Activated naive CD4-positive, alpha-beta T cell treated with Interleukin-2 at 50 U/mL for 16 hours (primary cell): ENCODE data around the gene KLF5.
"Not testable (repeated sequence)": the region's sequence is repeated elsewhere in the genome, so short reads cannot be mapped to it uniquely, and the experiment has no call there.

Experiments
- DNase-seq: peaks from one replicate; pipeline ENCODE4 v3.0.0-alpha.2; 2020

The KLF5 gene

DNA sequence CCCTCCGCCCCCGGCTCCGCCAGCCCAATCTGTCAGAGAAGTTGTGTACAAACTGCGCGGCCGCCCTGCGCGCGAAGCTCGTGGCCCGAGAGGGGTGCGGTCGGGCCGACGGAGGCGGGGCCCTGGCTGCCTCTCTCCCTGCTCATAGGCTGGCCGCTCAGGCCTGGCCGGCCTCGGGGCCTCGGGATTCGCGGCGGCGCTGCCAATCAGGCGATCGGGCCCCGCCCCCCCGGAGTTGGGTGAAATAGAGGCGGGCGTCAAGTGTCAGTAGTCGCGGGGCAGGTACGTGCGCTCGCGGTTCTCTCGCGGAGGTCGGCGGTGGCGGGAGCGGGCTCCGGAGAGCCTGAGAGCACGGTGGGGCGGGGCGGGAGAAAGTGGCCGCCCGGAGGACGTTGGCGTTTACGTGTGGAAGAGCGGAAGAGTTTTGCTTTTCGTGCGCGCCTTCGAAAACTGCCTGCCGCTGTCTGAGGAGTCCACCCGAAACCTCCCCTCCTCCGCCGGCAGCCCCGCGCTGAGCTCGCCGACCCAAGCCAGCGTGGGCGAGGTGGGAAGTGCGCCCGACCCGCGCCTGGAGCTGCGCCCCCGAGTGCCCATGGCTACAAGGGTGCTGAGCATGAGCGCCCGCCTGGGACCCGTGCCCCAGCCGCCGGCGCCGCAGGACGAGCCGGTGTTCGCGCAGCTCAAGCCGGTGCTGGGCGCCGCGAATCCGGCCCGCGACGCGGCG lies at the start of gene KLF5:
Gene KLF5 (plus strand): TSS at position 270 of the 724 bp plus-strand sequence. CDS start 323 bp downstream, at position 593.
- DNase-seq, result peak; percentile 97

- no peak for DNase-seq
These were observed 47.1 kb upstream of the KLF5 start for GRCh38 chr13:73011751-73012150.

DNA sequence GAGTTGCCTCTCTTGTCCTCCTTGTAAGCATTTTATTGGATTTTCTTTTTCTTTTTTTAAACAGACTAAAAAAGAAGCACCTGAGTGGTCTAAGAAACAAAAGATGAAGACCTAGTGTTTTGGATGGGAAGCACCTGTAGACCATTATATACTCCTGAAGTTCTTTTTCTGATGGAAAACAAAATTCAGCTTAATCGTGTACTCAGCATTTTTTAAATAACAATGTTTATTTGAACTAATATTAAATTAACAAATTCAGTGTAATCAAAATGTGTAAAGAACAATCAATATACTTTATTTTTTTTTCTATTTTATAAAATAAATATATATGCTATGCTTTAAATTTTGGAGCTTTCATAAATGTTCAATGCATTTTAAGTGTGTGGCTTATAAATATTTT lies 43.0 kb upstream of the KLF5 start:
- no peak for DNase-seq

GRCh38 chr13:73018336-73018735 lies 40.5 kb upstream of the KLF5 start:
- no peak for DNase-seq

DNA sequence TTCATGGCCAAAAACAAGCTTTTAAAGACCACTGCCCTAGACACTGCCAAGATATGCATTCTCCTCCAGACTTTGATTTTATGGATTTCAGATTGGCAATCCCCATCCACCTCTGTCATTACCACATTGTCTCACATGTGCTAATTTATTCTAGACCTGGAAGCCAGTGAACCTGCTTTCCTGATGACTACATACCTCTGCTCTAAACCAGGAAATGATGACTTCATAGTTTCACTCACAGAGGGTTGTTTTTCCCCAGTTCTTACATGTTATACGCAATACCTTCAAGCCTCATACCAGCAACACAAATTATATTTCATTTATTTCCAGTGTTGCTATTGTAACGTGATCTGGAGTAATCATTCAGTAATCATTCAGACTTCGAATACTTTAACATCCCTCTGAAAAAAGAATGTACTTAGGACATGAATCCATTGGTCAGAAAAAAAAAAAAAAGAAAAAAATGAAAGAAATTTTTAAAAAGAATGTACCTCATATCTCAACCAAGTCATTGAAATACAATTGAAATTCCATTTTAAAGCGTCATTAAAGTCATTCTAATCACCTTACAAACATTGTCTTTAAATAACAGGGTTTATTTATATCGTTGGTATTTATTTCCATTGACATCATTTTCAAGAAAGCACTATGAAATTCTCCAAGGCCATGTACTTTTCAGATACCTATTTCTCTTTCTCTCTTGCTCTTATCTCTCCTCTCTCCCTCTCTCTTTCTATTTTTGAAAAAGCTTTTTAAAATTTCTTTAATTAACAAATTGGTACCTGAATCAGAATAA lies 33.4 kb upstream of the KLF5 start:
- no peak for DNase-seq

DNA sequence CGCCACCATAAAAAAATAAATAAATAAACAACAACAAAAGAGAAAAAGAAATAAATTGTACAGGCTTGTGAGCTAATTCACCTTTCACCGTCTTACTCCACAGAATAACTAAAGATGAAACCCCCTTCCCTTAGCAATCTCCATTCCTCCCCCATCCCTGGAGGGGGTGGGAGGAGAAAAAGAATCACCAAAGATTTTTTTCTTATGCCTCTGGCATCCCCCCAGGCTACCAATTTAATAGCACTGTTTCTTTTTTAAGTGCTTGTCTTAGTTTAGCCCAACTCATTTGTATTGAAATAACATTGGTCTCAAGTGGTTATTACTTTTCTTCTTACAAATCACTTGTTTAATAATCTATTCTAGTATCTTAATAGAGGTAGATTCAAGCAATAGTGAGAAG lies 23.9 kb upstream of the KLF5 start:
- DNase-seq, result no peak

- DNase-seq, result no peak
These were observed 23.1 kb upstream of the KLF5 start for GRCh38 chr13:73035660-73036059.

GRCh38 chr13:73036566-73036965 lies 22.2 kb upstream of the KLF5 start:
- DNase-seq, result no peak

DNA sequence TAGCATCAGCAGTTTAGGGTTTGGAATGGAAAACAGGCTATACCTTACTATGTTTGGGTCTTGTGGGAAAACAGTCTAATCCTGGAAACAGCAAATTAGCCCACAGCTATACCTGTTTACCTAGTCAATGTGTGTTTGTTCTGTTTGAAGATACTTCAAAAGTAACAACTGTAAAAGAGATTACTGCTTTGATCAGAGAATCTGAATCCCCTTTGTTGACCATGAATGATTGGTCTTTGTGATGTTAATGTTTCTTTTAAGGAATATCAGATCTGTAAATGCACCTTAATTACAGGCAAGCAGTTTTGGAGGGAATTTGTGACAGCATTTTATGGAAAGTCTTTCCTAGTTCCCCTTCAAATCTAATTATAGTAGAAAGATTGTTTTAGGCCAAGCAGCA lies 20.7 kb upstream of the KLF5 start:
- DNase-seq, result no peak

DNA sequence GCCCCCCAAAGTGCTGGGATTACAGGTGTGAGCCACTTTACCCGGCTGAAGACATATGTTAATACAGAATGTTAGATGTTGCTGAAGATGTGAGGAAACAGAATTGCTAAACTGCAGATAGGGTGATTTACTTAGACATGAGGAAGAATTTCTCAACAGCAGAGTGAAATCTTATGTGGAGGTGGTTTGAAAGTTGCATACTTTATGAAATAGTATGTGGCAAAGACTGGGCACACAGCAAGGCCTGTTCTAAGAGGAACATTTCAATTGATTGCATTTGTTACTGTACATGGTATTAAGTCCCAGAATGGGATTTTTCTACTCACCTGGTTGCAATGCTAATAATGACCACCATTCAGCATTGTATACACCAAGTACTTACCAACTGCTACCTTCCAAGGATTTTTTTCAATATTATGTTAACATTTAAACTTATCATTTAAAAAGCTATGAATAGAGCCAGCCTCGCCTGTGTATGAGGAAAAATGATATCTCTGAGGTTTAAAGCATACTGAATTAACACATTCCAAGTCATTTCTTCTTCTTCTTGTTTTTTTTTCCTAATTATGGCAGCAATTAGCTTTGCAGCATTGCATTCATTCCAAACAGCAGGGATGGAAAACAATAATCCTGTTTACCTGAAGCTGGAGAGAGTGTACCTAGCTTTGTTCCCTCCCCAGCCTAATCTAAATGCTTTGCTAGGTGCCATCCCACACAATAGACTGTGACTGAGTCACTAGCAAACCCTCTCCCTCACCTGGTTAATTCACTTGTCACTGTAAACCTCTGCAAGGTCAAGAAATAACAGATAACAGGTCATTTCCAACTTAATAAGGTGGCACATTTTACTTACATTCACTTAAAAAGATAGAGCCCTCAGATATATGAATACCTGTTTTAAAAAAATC lies 19.4 kb upstream of the KLF5 start:
- no peak for DNase-seq

- DNase-seq, result no peak
These were observed 18.3 kb upstream of the KLF5 start for GRCh38 chr13:73040484-73040883.

DNA sequence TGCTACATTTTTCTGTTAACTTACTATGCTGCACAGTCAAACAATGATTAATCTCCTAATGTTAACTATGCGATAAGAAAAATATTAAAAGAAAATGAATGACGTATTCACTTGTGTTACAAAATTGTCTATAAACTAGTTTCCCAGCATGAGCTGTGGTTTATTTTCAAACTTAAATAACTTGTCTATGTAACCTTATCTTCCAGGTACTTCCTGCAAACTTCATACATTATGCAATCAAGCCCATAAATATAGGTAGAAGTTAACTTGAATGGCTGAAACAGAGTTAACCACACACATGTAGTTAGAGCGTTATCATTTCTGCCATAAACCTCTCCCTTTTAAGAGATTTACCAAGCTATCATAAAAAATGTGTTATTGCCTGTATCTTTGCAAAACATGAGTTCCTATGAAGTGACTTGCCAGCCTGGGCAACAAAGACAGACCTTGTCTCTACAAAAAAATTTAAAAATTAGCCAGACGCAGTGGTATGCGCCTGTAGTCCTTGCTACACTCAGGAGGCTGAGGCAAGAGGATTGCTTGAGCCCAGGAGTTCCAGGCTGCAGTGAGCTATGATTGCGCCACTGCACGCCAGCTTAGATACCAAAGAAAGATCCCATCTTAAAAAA lies 17.7 kb upstream of the KLF5 start:
- DNase-seq, result no peak

- no peak for DNase-seq
These were observed 13.8 kb upstream of the KLF5 start for GRCh38 chr13:73045031-73045430.

DNA sequence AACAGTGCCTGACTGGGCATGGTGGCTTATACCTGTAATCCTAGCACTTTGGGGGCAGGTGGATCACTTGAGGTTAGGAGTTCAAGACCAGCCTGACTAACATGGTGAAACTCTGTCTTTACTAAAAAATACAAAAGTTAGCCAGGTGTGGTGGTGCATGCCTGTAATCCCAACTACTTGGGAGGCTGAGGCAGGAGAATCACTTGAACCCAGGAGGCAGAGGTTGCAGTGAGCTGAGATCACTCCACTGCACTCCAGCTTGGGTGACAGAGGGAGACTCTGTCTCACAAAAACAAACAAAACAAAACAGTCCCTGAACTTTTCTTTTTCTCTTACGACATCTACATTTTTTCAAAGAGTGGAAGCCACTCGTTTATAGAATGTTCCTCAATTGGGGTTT lies 10.2 kb upstream of the KLF5 start:
- not testable (repeated sequence) for DNase-seq

GRCh38 chr13:73054712-73055111 lies 4.1 kb upstream of the KLF5 start:
- no peak for DNase-seq

DNA sequence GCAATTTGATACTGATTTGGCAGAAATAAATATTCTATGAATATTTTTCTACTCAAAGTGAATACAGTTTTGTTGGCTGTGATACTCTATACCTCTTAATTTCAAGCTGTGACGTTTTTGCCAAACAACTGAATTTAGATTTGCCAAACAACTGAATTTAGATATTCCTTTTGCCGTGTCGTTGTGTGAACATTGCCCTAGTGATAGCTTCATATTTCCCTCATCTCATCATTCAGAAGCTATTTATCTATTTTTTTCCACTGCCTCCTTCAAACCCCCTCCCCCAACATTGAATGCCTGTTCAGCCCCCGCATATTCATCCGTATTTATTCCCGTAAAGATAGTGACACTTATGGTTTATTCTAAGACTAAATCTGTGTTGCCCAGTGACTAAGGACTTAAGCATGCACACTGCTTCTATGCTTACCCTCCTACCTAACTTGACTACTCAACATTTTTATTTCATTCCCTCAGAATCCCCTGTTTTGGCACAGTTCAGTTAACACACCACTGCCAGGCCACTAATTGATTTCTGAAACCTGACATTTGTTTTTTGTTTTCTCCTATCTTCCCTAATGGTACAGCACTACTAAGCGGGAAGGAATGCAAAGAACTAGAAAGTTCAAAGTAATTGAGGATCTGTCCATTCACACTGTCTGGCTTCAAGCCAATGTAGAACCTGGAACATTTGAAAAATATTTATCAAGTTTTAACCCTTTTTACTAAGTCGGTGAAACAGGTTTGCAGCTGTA lies 2.8 kb upstream of the KLF5 start:
- DNase-seq, result no peak

- DNase-seq, result no peak
These were observed 2.2 kb upstream of the KLF5 start for GRCh38 chr13:73056565-73056962.

GRCh38 chr13:73057284-73058063 lies 1.3 kb upstream of the KLF5 start:
- no peak for DNase-seq

DNA sequence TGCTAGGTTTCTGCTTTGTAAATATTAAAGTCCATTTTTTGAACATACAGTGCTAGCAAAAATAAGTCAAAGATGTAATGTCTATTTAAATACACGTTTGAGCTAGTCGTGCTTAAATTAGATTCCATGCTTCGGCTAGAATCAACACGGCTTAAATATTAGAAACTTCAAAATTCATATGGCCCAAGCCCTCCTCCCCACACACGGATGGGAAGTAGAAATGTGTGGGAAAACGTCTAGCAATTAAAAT lies 816 bp upstream of the KLF5 start:
- no peak for DNase-seq

- DNase-seq, result no peak
These were observed 421 bp upstream of the KLF5 start for GRCh38 chr13:73058432-73058735.

DNA sequence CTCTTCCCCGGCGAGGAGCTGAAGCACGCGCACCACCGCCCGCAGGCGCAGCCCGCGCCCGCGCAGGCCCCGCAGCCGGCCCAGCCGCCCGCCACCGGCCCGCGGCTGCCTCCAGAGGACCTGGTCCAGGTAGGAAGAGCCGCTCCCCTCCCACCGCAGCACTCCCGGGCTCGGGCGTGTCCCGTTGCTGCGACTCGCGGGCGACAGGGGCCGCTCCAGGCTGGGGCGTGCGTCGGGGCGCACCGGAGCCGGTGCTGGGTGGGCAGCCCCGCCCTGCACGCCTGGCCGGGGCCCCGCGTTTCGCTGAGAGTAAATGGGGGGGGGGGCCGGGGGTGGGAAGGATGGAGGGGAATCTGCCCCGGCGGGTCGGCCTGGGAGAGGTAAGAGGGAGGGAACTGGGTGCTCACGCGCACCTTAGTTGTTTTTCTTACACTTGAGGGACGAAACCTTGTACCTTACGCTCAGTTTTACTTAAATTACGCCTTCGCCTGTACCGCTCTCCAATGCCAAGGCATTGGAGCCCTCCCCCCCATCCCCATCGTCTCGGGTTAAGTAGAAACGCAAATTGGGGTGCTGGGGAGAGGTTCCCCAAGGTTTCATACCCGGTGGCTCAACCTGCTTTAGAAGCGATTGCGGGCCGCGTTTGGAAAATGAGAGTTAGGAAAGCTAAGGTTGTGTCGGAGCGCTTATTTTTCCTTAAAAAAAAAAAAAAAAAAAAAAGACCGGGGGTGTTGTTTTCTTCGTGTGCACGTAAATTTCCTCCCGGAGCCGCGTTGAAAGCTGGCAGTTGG lies 850 bp downstream of the KLF5 start:
- DNase-seq, result peak; percentile 46
